ENCODE results near the gene FCRL2. TPM values are rescaled to one million over a fixed set of nuclear protein-coding genes. Genes with fewer than 3 reads are reported as not detected.

FCRL2 gene
- polyA plus RNA-seq = under 1 TPM; 0.04 to 0.18 TPM

GRCh38 chr1:157776971-157777391 lies at the start of gene FCRL2:
TSS of gene FCRL2 (minus strand) at chr1:157777132. CDS start at chr1:157777073, 59 bp downstream.
- no peak within 1 kb of the TSS for H3K27ac ChIP-seq (ENCODE audit: low read depth in 2 of 2, low read length in 1 of 2)
- no peaks in the 10 kb centered on the region for H3K9me3 ChIP-seq (ENCODE audit: control insufficient read depth in 2 of 2, insufficient read depth in 1 of 2, low read depth in 1 of 2, low read length in 1 of 2)
- H3K27me3 ChIP-seq (ENCODE audit: control insufficient read depth in 1 of 2, insufficient read depth in 2 of 2, low read length in 2 of 2) = no peaks in the 10 kb centered on the region
- no peak within 1 kb of the TSS for H3K4me3 ChIP-seq (ENCODE audit: low read depth in 1 of 2, low read length in 2 of 2)
- H3K36me3 ChIP-seq (ENCODE audit: control insufficient read depth in 2 of 2, insufficient read depth in 2 of 2, low read length in 1 of 2) = no peaks in the 10 kb centered on the region
- H3K4me1 ChIP-seq (ENCODE audit: control insufficient read depth in 2 of 2, insufficient read depth in 2 of 2, low read length in 1 of 2) = no peaks in the 10 kb centered on the region
- 72 to 89% methylated on average over 1 of the region's 1 CpG for WGBS, 2 donors

GRCh38 chr1:157820299-157820698 lies 43.4 kb upstream of the FCRL2 start:
- no peaks in the 10 kb centered on the region for H3K27me3 ChIP-seq (ENCODE audit: control insufficient read depth in 1 of 2, insufficient read depth in 2 of 2, low read length in 2 of 2)
- no peak overlapping the region for H3K4me3 ChIP-seq (ENCODE audit: low read depth in 1 of 2, low read length in 2 of 2)
- H3K9me3 ChIP-seq (ENCODE audit: control insufficient read depth in 2 of 2, insufficient read depth in 1 of 2, low read depth in 1 of 2, low read length in 1 of 2) = no peaks in the 10 kb centered on the region
- 75 to 77% methylated on average over 2 of the region's 2 CpGs for WGBS, 2 donors
- no peaks in the 10 kb centered on the region for H3K36me3 ChIP-seq (ENCODE audit: control insufficient read depth in 2 of 2, insufficient read depth in 2 of 2, low read length in 1 of 2)
- no peaks in the 10 kb centered on the region for H3K4me1 ChIP-seq (ENCODE audit: control insufficient read depth in 2 of 2, insufficient read depth in 2 of 2, low read length in 1 of 2)
- H3K27ac ChIP-seq (ENCODE audit: low read depth in 2 of 2, low read length in 1 of 2) = no peak overlapping the region

- no peak within 1 kb of the TSS for H3K27ac ChIP-seq (ENCODE audit: low read depth in 2 of 2, low read length in 1 of 2)
- no peaks in the 10 kb centered on the region for H3K27me3 ChIP-seq (ENCODE audit: control insufficient read depth in 1 of 2, insufficient read depth in 2 of 2, low read length in 2 of 2)
- H3K9me3 ChIP-seq (ENCODE audit: control insufficient read depth in 2 of 2, insufficient read depth in 1 of 2, low read depth in 1 of 2, low read length in 1 of 2) = no peaks in the 10 kb centered on the region
- H3K4me1 ChIP-seq (ENCODE audit: control insufficient read depth in 2 of 2, insufficient read depth in 2 of 2, low read length in 1 of 2) = no peaks in the 10 kb centered on the region
- H3K4me3 ChIP-seq (ENCODE audit: low read depth in 1 of 2, low read length in 2 of 2) = no peak within 1 kb of the TSS
- WGBS, 2 donors = 68 to 73% methylated on average over 3 of the region's 3 CpGs
- no peaks in the 10 kb centered on the region for H3K36me3 ChIP-seq (ENCODE audit: control insufficient read depth in 2 of 2, insufficient read depth in 2 of 2, low read length in 1 of 2)
These were observed 43.0 kb upstream of the FCRL2 start, which contains the start of gene FCRL1 for GRCh38 chr1:157819896-157820295. TSS of gene FCRL1 (minus strand) at chr1:157820120. CDS start at chr1:157820037, 83 bp downstream.

GRCh38 chr1:157819215-157819614 lies 42.3 kb upstream of the FCRL2 start:
- Histone ChIP-seq H3K4me1 (ENCODE audit: control insufficient read depth in 2 of 2, insufficient read depth in 2 of 2, low read length in 1 of 2) (no peaks in the 10 kb centered on the region), H3K9me3 (ENCODE audit: control insufficient read depth in 2 of 2, insufficient read depth in 1 of 2, low read depth in 1 of 2, low read length in 1 of 2) (no peaks in the 10 kb centered on the region), H3K36me3 (ENCODE audit: control insufficient read depth in 2 of 2, insufficient read depth in 2 of 2, low read length in 1 of 2) (no peaks in the 10 kb centered on the region), H3K27ac (ENCODE audit: low read depth in 2 of 2, low read length in 1 of 2) (no peak overlapping the region), H3K27me3 (ENCODE audit: control insufficient read depth in 1 of 2, insufficient read depth in 2 of 2, low read length in 2 of 2) (no peaks in the 10 kb centered on the region), H3K4me3 (ENCODE audit: low read depth in 1 of 2, low read length in 2 of 2) (no peak overlapping the region)
- WGBS, 2 donors = 66 to 73% methylated on average over 2 of the region's 2 CpGs

- Histone ChIP-seq H3K9me3 (ENCODE audit: control insufficient read depth in 2 of 2, insufficient read depth in 1 of 2, low read depth in 1 of 2, low read length in 1 of 2) (peaks cover 0 to 8% of the 10 kb centered on the region in 2 donors), H3K27ac (ENCODE audit: low read depth in 2 of 2, low read length in 1 of 2) (no peak overlapping the region), H3K36me3 (ENCODE audit: control insufficient read depth in 2 of 2, insufficient read depth in 2 of 2, low read length in 1 of 2) (no peaks in the 10 kb centered on the region), H3K27me3 (ENCODE audit: control insufficient read depth in 1 of 2, insufficient read depth in 2 of 2, low read length in 2 of 2) (no peaks in the 10 kb centered on the region), H3K4me1 (ENCODE audit: control insufficient read depth in 2 of 2, insufficient read depth in 2 of 2, low read length in 1 of 2) (no peaks in the 10 kb centered on the region), H3K4me3 (ENCODE audit: low read depth in 1 of 2, low read length in 2 of 2) (no peak overlapping the region)
- 69 to 73% methylated on average over 1 of the region's 1 CpG for WGBS, 2 donors
These were observed 36.3 kb upstream of the FCRL2 start for GRCh38 chr1:157813269-157813668.

- H3K36me3 ChIP-seq (ENCODE audit: control insufficient read depth in 2 of 2, insufficient read depth in 2 of 2, low read length in 1 of 2) = no peaks in the 10 kb centered on the region
- 49 to 54% methylated on average over 6 of the region's 6 CpGs for WGBS, 2 donors
- no peaks in the 10 kb centered on the region for H3K4me1 ChIP-seq (ENCODE audit: control insufficient read depth in 2 of 2, insufficient read depth in 2 of 2, low read length in 1 of 2)
- no peak overlapping the region for H3K27ac ChIP-seq (ENCODE audit: low read depth in 2 of 2, low read length in 1 of 2)
- no peaks in the 10 kb centered on the region for H3K27me3 ChIP-seq (ENCODE audit: control insufficient read depth in 1 of 2, insufficient read depth in 2 of 2, low read length in 2 of 2)
- H3K4me3 ChIP-seq (ENCODE audit: low read depth in 1 of 2, low read length in 2 of 2) = no peak overlapping the region
- H3K9me3 ChIP-seq (ENCODE audit: control insufficient read depth in 2 of 2, insufficient read depth in 1 of 2, low read depth in 1 of 2, low read length in 1 of 2) = peaks cover 0 to 4% of the 10 kb centered on the region in 2 donors
These were observed 29.7 kb upstream of the FCRL2 start for GRCh38 chr1:157806431-157807149.

- peaks cover 0 to 4% of the 10 kb centered on the region in 2 donors for H3K9me3 ChIP-seq (ENCODE audit: control insufficient read depth in 2 of 2, insufficient read depth in 1 of 2, low read depth in 1 of 2, low read length in 1 of 2)
- 77 to 81% methylated on average over 7 of the region's 7 CpGs for WGBS, 2 donors
- H3K27ac ChIP-seq (ENCODE audit: low read depth in 2 of 2, low read length in 1 of 2) = no peak overlapping the region
- no peaks in the 10 kb centered on the region for H3K27me3 ChIP-seq (ENCODE audit: control insufficient read depth in 1 of 2, insufficient read depth in 2 of 2, low read length in 2 of 2)
- no peaks in the 10 kb centered on the region for H3K36me3 ChIP-seq (ENCODE audit: control insufficient read depth in 2 of 2, insufficient read depth in 2 of 2, low read length in 1 of 2)
- H3K4me1 ChIP-seq (ENCODE audit: control insufficient read depth in 2 of 2, insufficient read depth in 2 of 2, low read length in 1 of 2) = no peaks in the 10 kb centered on the region
- H3K4me3 ChIP-seq (ENCODE audit: low read depth in 1 of 2, low read length in 2 of 2) = no peak overlapping the region
These were observed 26.9 kb upstream of the FCRL2 start for GRCh38 chr1:157803851-157804250.

- no peaks in the 10 kb centered on the region for H3K4me1 ChIP-seq (ENCODE audit: control insufficient read depth in 2 of 2, insufficient read depth in 2 of 2, low read length in 1 of 2)
- H3K27me3 ChIP-seq (ENCODE audit: control insufficient read depth in 1 of 2, insufficient read depth in 2 of 2, low read length in 2 of 2) = no peaks in the 10 kb centered on the region
- H3K27ac ChIP-seq (ENCODE audit: low read depth in 2 of 2, low read length in 1 of 2) = no peak overlapping the region
- peaks cover 0 to 4% of the 10 kb centered on the region in 2 donors for H3K9me3 ChIP-seq (ENCODE audit: control insufficient read depth in 2 of 2, insufficient read depth in 1 of 2, low read depth in 1 of 2, low read length in 1 of 2)
- H3K36me3 ChIP-seq (ENCODE audit: control insufficient read depth in 2 of 2, insufficient read depth in 2 of 2, low read length in 1 of 2) = no peaks in the 10 kb centered on the region
- H3K4me3 ChIP-seq (ENCODE audit: low read depth in 1 of 2, low read length in 2 of 2) = no peak overlapping the region
- 65 to 68% methylated on average over 1 of the region's 1 CpG for WGBS, 2 donors
These were observed 23.1 kb upstream of the FCRL2 start for GRCh38 chr1:157799996-157800395.

GRCh38 chr1:157798211-157798610 lies 21.3 kb upstream of the FCRL2 start:
- Histone ChIP-seq H3K27me3 (ENCODE audit: control insufficient read depth in 1 of 2, insufficient read depth in 2 of 2, low read length in 2 of 2) (no peaks in the 10 kb centered on the region), H3K4me3 (ENCODE audit: low read depth in 1 of 2, low read length in 2 of 2) (no peak overlapping the region), H3K27ac (ENCODE audit: low read depth in 2 of 2, low read length in 1 of 2) (no peak overlapping the region), H3K9me3 (ENCODE audit: control insufficient read depth in 2 of 2, insufficient read depth in 1 of 2, low read depth in 1 of 2, low read length in 1 of 2) (peaks cover 0 to 4% of the 10 kb centered on the region in 2 donors), H3K4me1 (ENCODE audit: control insufficient read depth in 2 of 2, insufficient read depth in 2 of 2, low read length in 1 of 2) (no peaks in the 10 kb centered on the region), H3K36me3 (ENCODE audit: control insufficient read depth in 2 of 2, insufficient read depth in 2 of 2, low read length in 1 of 2) (no peaks in the 10 kb centered on the region)
- WGBS, 2 donors = 84 to 87% methylated on average over 5 of the region's 5 CpGs

GRCh38 chr1:157785248-157785647 lies 8.3 kb upstream of the FCRL2 start:
- Histone ChIP-seq H3K4me1 (ENCODE audit: control insufficient read depth in 2 of 2, insufficient read depth in 2 of 2, low read length in 1 of 2) (no peaks in the 10 kb centered on the region), H3K27me3 (ENCODE audit: control insufficient read depth in 1 of 2, insufficient read depth in 2 of 2, low read length in 2 of 2) (no peaks in the 10 kb centered on the region), H3K36me3 (ENCODE audit: control insufficient read depth in 2 of 2, insufficient read depth in 2 of 2, low read length in 1 of 2) (no peaks in the 10 kb centered on the region), H3K9me3 (ENCODE audit: control insufficient read depth in 2 of 2, insufficient read depth in 1 of 2, low read depth in 1 of 2, low read length in 1 of 2) (no peaks in the 10 kb centered on the region), H3K27ac (ENCODE audit: low read depth in 2 of 2, low read length in 1 of 2) (no peak overlapping the region), H3K4me3 (ENCODE audit: low read depth in 1 of 2, low read length in 2 of 2) (no peak overlapping the region)
- WGBS, 2 donors = 16 to 21% methylated on average over 1 of the region's 1 CpG
